Heart left ventricle (tissue), 16 donors: ENCODE measurements around the gene TTC19. TPM values are rescaled to one million over a fixed set of nuclear protein-coding genes. Genes with fewer than 3 reads are reported as not detected.
A peak's percentile ranks its signal among the peaks of the same experiment; 100 is the strongest.

ENCODE experiments used
- ATAC-seq, 4 donors: fragments of 200-7000 bp; cut with Tn5 transposase; one replicate each; pipeline ENCODE4 v1.9.1; 2020 to 2022; ENCODE audit warnings: moderate library complexity in 4 of 4, mild to moderate bottlenecking in 3 of 4, moderate number of reproducible peaks in 1 of 4
- DNase-seq, 5 donors: peaks; one replicate each; pipeline ENCODE4 v3.0.0-alpha.2; 2020
- H3K27ac ChIP-seq, 12 donors: fragments of 200-600 bp; sonication (generic) in 4 of 12; one replicate each; pipeline versions ENCODE4 v1.5.0 to v1.8.0; 2016 to 2022; ENCODE audit warnings: mild to moderate bottlenecking in 2 of 12
- H3K27me3 ChIP-seq, 9 donors: fragments of 200-600 bp; sonication (generic) in 2 of 9; one replicate each; pipeline versions ENCODE4 v1.5.1 to v1.8.0; 2016 to 2022; ENCODE audit warnings: mild to moderate bottlenecking in 3 of 9
- H3K36me3 ChIP-seq, 9 donors: fragments of 200-600 bp; sonication (generic) in 2 of 9; one replicate each; pipeline versions ENCODE4 v1.5.0 to v1.8.0; 2018 to 2022; ENCODE audit warnings: mild to moderate bottlenecking in 2 of 9
- H3K4me1 ChIP-seq, 12 donors: fragments of 200-600 bp; sonication (generic) in 4 of 12; one replicate each; pipeline versions ENCODE4 v1.5.0 to v1.8.0; 2016 to 2022; ENCODE audit warnings: mild to moderate bottlenecking in 3 of 12
- H3K4me3 ChIP-seq, 12 donors: fragments of 200-600 bp; sonication (generic) in 4 of 12; one replicate each; pipeline versions ENCODE4 v1.5.0 to v1.8.0; 2017 to 2022; ENCODE audit warnings: mild to moderate bottlenecking in 9 of 12, moderate library complexity in 4 of 12
- H3K9me3 ChIP-seq, 12 donors: fragments of 200-600 bp; sonication (generic) in 4 of 12; one replicate each; pipeline versions ENCODE4 v1.5.0 to v1.8.0; 2016 to 2022; ENCODE audit warnings: mild to moderate bottlenecking in 1 of 12
- POLR2A ChIP-seq, 2 donors: fragments of 450-650 bp; IDR thresholded peaks; one replicate each; pipeline ENCODE4 v1.6.1; 2017; ENCODE audit warnings: antibody characterized with exemption in 2 of 2, mild to moderate bottlenecking in 2 of 2, moderate library complexity in 2 of 2
- WGBS, 4 donors: extraction: QIAGEN DNeasy Blood & Tissue Kit in 2 of 4; methylation state at CpG; one replicate each; pipeline versions ENCODE4 v1.1.5 to v1.1.7; 2013 to 2018; 5-methylcytosine and 5-hydroxymethylcytosine counted together
- intact Hi-C, 10 donors: fragments of 100-400 bp; cut with DNase I; formaldehyde crosslinking; loops; one replicate each; pipeline versions ENCODE4 v1.11.1 to v1.14.2; 2022
- polyA plus RNA-seq, 2 donors: library from polyadenylated mRNA; stranded (reverse); fragments of 200-250 nt; gene quantifications; one replicate each; pipeline ENCODE4 v1.2.3, GENCODE V29; 2013
- total RNA-seq, 9 donors: library from RNA; depleted of rRNA in 2 of 9; stranded (reverse); fragments of >200 nt in 2 of 9; fragmentation: NEBNext Ultra II Directional in 3 of 9; extraction: Animal tissue kit (Norgen Biotek cat#: 25700) in 3 of 9; gene quantifications; one replicate each; pipeline versions ENCODE4 v1.1.0 to v1.2.4, GENCODE V29; 2016 to 2023
- TF ChIP-seq, protein P1 (sequence below), 12 donors: fragments of 200-600 bp; sonication (generic) in 4 of 12; IDR thresholded peaks; one replicate each; pipeline versions ENCODE4 v1.5.0 to v1.8.0; 2018 to 2022; ENCODE audit warnings: antibody characterized with exemption in 12 of 12, mild to moderate bottlenecking in 5 of 12
- donor health status: ischemic (EF 13 %, LVEDD 7.1; RV severe dilation, severe dysfunction).
- donor health status: healthy with polysubstance abuse.
- donor health status: DM: no; HTN: yes; CAD: no.
- donor health status: DM: no; HTN: no; CAD: no.
- donor health status: ischemic (EF 25% LVEDD 6.9; RV normal size, moderate dysfunction).
- donor health status: ischemic (EF 25% LVEDD 5.7; RV mildly dilated, moderate dysfunction).
- donor health status: healthy.
- donor health status: DM: yes; HTN: yes; CAD: no.
- donor health status: ischemic (EF 35%, LVEDD 5.7; RV mildly dilated, moderate dysfunction).
- donor health status: nonischemic (EF 11% LVEDD 7.7; RV severe dilation, severe dysfunction).
- donor health status: DM: yes; HTN: yes; CAD: no.
- donor health status: PGD.
- donor health status: ischemic (EF 29% LVEDD 5.4; RV normal size, mild dysfunction).
- donor health status: nonischemic (EF 23%, LVEDD 6.1; RV moderate dilation, normal function).

Gene TTC19
- total and polyA plus RNA-seq, 11 donors: 10.3 to 47.0 (median 28.6) TPM

DNA sequence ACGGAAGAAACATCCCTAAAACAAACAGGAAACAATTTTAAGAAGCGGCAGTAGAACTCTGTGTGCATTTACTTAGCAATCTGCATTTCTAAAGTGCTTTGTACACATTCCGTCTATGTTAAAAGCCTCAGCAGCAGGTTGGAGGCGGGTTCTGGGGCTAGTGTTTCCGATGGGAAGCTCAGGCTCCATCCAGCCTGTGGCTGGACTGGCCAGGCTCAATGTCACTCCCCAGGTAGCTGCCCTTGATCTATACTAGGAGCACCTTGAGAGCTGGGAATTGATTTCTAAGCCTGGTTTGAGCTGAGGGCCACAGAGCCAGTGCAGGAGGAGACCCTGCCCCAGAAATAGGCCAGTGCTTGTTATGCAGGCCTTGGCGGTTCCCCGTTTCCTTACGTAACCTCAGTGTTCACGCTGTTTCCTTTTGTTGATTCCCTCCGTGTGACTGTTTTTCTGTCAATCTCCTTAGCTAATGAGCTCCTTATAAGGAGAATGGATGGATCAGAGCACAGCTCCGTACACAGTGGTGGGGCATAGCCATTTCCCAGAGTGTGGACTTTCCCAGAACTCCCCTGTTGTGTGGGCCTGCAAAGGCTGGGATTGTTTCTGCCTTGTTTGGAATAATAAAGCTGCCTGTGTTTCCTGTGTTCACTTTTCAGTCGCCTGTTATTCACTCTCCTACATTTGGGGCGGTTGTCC lies 33.3 kb upstream of the TTC19 start:
- Histone ChIP-seq H3K4me3 (peak overlapping the region in 1 of 12 donors; percentile 5), H3K27ac (peak overlapping the region in 10 of 12 donors; percentile 0 to 76 (median 37)), H3K9me3 (no peaks in the 10 kb centered on the region), H3K27me3 (no peaks in the 10 kb centered on the region), H3K4me1 (peaks cover 0 to 26% (median 0%) of the 10 kb centered on the region in 12 donors), H3K36me3 (no peaks in the 10 kb centered on the region)
- intact Hi-C loops: no loop called here
- WGBS, 4 donors: 61 to 66% (median 64%) methylated on average over 13 of the region's 13 CpGs
- DNase-seq (no peak), ATAC-seq (peak in 2 of 4 donors; percentile 30 to 47)
- no peak for TF ChIP-seq POLR2A (IDR thresholded peaks at IDR 0.05)
- TF ChIP-seq, protein P1, sequence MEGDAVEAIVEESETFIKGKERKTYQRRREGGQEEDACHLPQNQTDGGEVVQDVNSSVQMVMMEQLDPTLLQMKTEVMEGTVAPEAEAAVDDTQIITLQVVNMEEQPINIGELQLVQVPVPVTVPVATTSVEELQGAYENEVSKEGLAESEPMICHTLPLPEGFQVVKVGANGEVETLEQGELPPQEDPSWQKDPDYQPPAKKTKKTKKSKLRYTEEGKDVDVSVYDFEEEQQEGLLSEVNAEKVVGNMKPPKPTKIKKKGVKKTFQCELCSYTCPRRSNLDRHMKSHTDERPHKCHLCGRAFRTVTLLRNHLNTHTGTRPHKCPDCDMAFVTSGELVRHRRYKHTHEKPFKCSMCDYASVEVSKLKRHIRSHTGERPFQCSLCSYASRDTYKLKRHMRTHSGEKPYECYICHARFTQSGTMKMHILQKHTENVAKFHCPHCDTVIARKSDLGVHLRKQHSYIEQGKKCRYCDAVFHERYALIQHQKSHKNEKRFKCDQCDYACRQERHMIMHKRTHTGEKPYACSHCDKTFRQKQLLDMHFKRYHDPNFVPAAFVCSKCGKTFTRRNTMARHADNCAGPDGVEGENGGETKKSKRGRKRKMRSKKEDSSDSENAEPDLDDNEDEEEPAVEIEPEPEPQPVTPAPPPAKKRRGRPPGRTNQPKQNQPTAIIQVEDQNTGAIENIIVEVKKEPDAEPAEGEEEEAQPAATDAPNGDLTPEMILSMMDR (IDR thresholded peaks at IDR 0.05): no peak

DNA sequence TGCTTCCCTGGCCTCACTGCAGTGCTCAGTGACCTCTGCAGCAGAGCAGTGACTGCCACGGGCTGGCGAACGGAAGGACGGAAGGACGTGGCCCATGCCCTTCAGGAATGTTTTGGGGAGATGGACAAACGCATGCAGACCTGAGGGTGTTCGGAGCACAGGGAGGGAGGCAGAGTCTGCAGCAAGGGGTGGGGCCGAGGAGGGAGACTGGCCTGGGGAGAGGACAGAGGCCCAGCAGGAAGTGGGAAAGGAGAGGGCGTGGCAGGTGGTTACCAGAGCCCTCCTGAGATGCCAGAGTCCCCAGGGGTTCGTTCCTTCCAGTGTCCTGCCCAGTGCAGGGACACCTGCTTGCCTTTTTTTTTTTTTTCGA lies 32.8 kb upstream of the TTC19 start:
- intact Hi-C loops: no loop called here
- ATAC-seq (peak in 3 of 4 donors; percentile 26 to 31 (median 30)), DNase-seq (no peak)
- Histone ChIP-seq H3K4me1 (peaks cover 0 to 26% (median 0%) of the 10 kb centered on the region in 12 donors), H3K27me3 (no peaks in the 10 kb centered on the region), H3K9me3 (no peaks in the 10 kb centered on the region), H3K4me3 (peak overlapping the region in 1 of 12 donors; percentile 5), H3K36me3 (no peaks in the 10 kb centered on the region), H3K27ac (peak overlapping the region in 8 of 12 donors; percentile 1 to 76 (median 28))
- WGBS, 4 donors: 58 to 62% (median 58%) methylated on average over 11 of the region's 11 CpGs
- TF ChIP-seq, protein P1 (IDR thresholded peaks at IDR 0.05): no peak
- no peak for TF ChIP-seq POLR2A (IDR thresholded peaks at IDR 0.05)

DNA sequence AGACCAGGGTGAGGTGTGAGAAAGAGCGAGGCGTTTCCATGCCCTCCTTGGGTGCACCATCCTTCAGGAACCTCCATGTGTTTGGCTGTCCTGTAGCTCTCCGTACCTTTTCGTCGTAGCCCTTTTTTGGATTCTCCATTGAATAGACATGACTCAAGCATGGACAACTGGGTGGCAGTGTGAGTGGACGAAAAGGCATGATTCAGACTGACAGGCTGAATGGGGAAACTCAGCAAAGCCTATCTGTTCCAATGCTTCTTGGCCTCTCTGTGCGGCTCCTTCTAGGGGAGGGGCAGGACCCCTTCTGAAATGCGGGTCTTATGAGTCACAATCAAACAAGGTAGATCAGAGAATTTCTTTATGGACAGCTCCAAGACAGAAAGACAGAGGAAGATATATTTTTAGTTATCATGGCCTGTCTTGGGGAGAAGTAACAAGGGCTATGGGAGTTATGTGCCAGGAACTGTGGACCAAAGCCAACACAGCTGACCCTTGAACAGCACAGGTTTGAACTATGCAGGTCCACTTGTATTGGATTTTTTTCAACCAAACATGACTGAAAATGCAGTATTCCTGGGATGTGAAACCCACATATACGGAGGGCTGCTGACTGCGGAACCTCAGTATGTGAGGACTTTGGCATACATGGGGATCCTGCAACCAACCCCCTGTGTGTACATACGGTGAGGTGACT lies 31.8 kb upstream of the TTC19 start:
- Histone ChIP-seq H3K9me3 (no peaks in the 10 kb centered on the region), H3K27ac (peak overlapping the region in 1 of 12 donors; percentile 60), H3K4me1 (peaks cover 0 to 26% (median 0%) of the 10 kb centered on the region in 12 donors), H3K27me3 (no peaks in the 10 kb centered on the region), H3K4me3 (no peak overlapping the region), H3K36me3 (no peaks in the 10 kb centered on the region)
- ATAC-seq (no peak), DNase-seq (no peak)
- intact Hi-C loops: no loop called here
- WGBS, 4 donors: 88 to 93% (median 91%) methylated on average over 11 of the region's 11 CpGs
- TF ChIP-seq, protein P1 (IDR thresholded peaks at IDR 0.05): no peak
- no peak for TF ChIP-seq POLR2A (IDR thresholded peaks at IDR 0.05)

DNA sequence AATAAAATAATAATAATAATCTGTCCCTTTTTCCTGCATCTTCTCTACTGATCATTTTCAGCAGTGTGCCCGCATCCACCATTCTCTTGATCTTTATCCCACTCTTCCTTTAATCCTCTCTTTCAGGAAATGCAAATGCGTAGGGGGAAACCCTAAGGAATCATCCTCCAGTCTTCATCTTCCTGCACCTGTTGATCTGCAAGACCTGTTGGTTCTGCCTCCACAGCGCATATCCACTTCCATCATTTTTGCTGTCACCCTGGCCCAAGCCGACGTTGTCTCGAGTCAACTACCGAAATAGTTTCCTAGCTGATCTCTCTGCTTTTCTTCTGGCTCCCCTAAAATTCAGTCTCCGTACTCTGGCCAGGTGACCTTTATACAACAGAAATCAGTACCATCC lies 30.2 kb upstream of the TTC19 start:
- no peak for DNase-seq
- no peak for ATAC-seq
- no peak for TF ChIP-seq POLR2A (IDR thresholded peaks at IDR 0.05)
- TF ChIP-seq, protein P1 (IDR thresholded peaks at IDR 0.05): no peak
- WGBS, 4 donors: 87 to 95% (median 90%) methylated on average over 8 of the region's 8 CpGs
- H3K36me3 ChIP-seq: peaks cover 0 to 6% (median under 1%) of the 10 kb centered on the region in 9 donors
- no peaks in the 10 kb centered on the region for H3K9me3 ChIP-seq
- peaks cover 0 to 26% (median 0%) of the 10 kb centered on the region in 12 donors for H3K4me1 ChIP-seq
- H3K4me3 ChIP-seq: no peak overlapping the region
- no peaks in the 10 kb centered on the region for H3K27me3 ChIP-seq
- no peak overlapping the region for H3K27ac ChIP-seq
- intact Hi-C loops: no loop called here
